ENCODE data around the gene HDAC4. TPM values are rescaled to one million over a fixed set of nuclear protein-coding genes. Genes with fewer than 3 reads are reported as not detected.

The HDAC4 gene
- total RNA-seq, 2 donors from 2014 or later, result 9.3 to 139 TPM

GRCh38 chr2:239105234-239105633 lies 295.6 kb downstream of the HDAC4 start:
- Histone ChIP-seq H3K27ac (no peak overlapping the region), H3K27me3 (no peaks in the 10 kb centered on the region), H3K36me3 (replicated peaks in 1 of 2; ENCODE audit: insufficient read depth in 1 of 2, low read depth in 2 of 2) (peaks cover 0 to 8% of the 10 kb centered on the region in 2 donors), H3K9me3 (no peaks in the 10 kb centered on the region), H3K4me1 (peaks cover 6% of the 10 kb centered on the region), H3K4me3 (no peak overlapping the region)
- TF ChIP-seq CTCF (IDR thresholded peaks at IDR 0.05) (no peak), POLR2A (IDR thresholded peaks at IDR 0.05) (no peak)
- 87 to 94% methylated on average over 11 to 12 of the region's 12 CpGs for WGBS, 2 donors
- no peak for DNase-seq
- no peak for ATAC-seq
- intact Hi-C loops (cut with DNase I), result no loop called here

GRCh38 chr2:239104800-239105199 lies 296.0 kb downstream of the HDAC4 start:
- WGBS, 2 donors, result 95 to 97% methylated on average over 17 of the region's 17 CpGs

GRCh38 chr2:239103125-239104098 lies 297.4 kb downstream of the HDAC4 start:
- Histone ChIP-seq H3K27me3 (no peaks in the 10 kb centered on the region), H3K4me3 (no peak overlapping the region), H3K36me3 (replicated peaks in 1 of 2; ENCODE audit: insufficient read depth in 1 of 2, low read depth in 2 of 2) (peaks cover 0 to 8% of the 10 kb centered on the region in 2 donors), H3K9me3 (no peaks in the 10 kb centered on the region), H3K4me1 (no peaks in the 10 kb centered on the region), H3K27ac (no peak overlapping the region)
- DNase-seq, result no peak
- no peak for ATAC-seq
- TF ChIP-seq POLR2A (IDR thresholded peaks at IDR 0.05) (no peak), CTCF (IDR thresholded peaks at IDR 0.05) (no peak)
- 89 to 91% methylated on average over 24 to 30 of the region's 30 CpGs for WGBS, 2 donors
- intact Hi-C loops (cut with DNase I), result no loop called here

More at GRCh38 chr2:239104800-239105199, 296.0 kb downstream of the HDAC4 start:
- Histone ChIP-seq H3K27ac (no peak overlapping the region), H3K9me3 (no peaks in the 10 kb centered on the region), H3K27me3 (no peaks in the 10 kb centered on the region), H3K4me3 (no peak overlapping the region), H3K36me3 (replicated peaks in 1 of 2; ENCODE audit: insufficient read depth in 1 of 2, low read depth in 2 of 2) (peaks cover 0 to 8% of the 10 kb centered on the region in 2 donors), H3K4me1 (peaks cover 2% of the 10 kb centered on the region)
- intact Hi-C loops (cut with DNase I), result no loop called here
- DNase-seq (no peak), ATAC-seq (no peak)
- TF ChIP-seq CTCF (IDR thresholded peaks at IDR 0.05), result no peak
- no peak for TF ChIP-seq POLR2A (IDR thresholded peaks at IDR 0.05)

GRCh38 chr2:239102266-239102665 lies 298.6 kb downstream of the HDAC4 start:
- Histone ChIP-seq H3K27ac (no peak overlapping the region), H3K9me3 (no peaks in the 10 kb centered on the region), H3K27me3 (no peaks in the 10 kb centered on the region), H3K36me3 (replicated peaks in 1 of 2; ENCODE audit: insufficient read depth in 1 of 2, low read depth in 2 of 2) (peaks cover 0 to 8% of the 10 kb centered on the region in 2 donors), H3K4me3 (no peak overlapping the region), H3K4me1 (no peaks in the 10 kb centered on the region)
- intact Hi-C loops (cut with DNase I), result no loop called here
- no peak for TF ChIP-seq POLR2A (IDR thresholded peaks at IDR 0.05)
- DNase-seq (no peak), ATAC-seq (no peak)
- 81 to 95% methylated on average over 4 to 5 of the region's 5 CpGs for WGBS, 2 donors

GRCh38 chr2:239101807-239102206 lies 299.0 kb downstream of the HDAC4 start:
- WGBS, 2 donors, result 93 to 96% methylated on average over 19 to 20 of the region's 24 CpGs
- Histone ChIP-seq H3K9me3 (no peaks in the 10 kb centered on the region), H3K27me3 (no peaks in the 10 kb centered on the region), H3K36me3 (replicated peaks in 1 of 2; ENCODE audit: insufficient read depth in 1 of 2, low read depth in 2 of 2) (peaks cover 0 to 8% of the 10 kb centered on the region in 2 donors), H3K27ac (no peak overlapping the region), H3K4me1 (no peaks in the 10 kb centered on the region), H3K4me3 (no peak overlapping the region)
- TF ChIP-seq CTCF (IDR thresholded peaks at IDR 0.05), result no peak
- TF ChIP-seq POLR2A (IDR thresholded peaks at IDR 0.05), result no peak
- DNase-seq (no peak), ATAC-seq (no peak)
- intact Hi-C loops (cut with DNase I), result no loop called here
